ENCODE measurements around the gene PAH. TPM values are rescaled to one million over a fixed set of nuclear protein-coding genes. Genes with fewer than 3 reads are reported as not detected.

PAH gene
- total and polyA plus RNA-seq, 2 donors (not counting 3 experiments of a cell fraction or from before 2014, with no cell fraction given): not detected

GRCh38 chr12:102800565-102800964, 116.5 kb downstream of the PAH start:
- no TSS peak for BruUV-seq (replicated peaks)
- Histone ChIP-seq H3K27me3 (ENCODE audit: control insufficient read depth in 2 of 2, insufficient read depth in 2 of 2, low read length in 2 of 2) (no peaks in the 10 kb centered on the region), H2AFZ (ENCODE audit: low read depth, low read length) (no peak overlapping the region), H3K36me3 (ENCODE audit: control insufficient read depth in 2 of 2, extremely low read depth in 1 of 2, insufficient read depth in 2 of 2, low read length in 2 of 2) (no peaks in the 10 kb centered on the region), H3K9ac (replicated peaks; ENCODE audit: extremely low read depth, insufficient read depth, low read length) (no peak overlapping the region), H3K9me3 (replicated peaks; ENCODE audit: control insufficient read depth, insufficient read depth, low read length) (no peaks in the 10 kb centered on the region), H3K4me1 (ENCODE audit: control insufficient read depth, extremely low read depth, insufficient read depth, low read length) (no peaks in the 10 kb centered on the region), H3K79me2 (ENCODE audit: control insufficient read depth, insufficient read depth, low read length) (no peaks in the 10 kb centered on the region), H4K20me1 (replicated peaks; ENCODE audit: control insufficient read depth, extremely low read depth, insufficient read depth, low read length) (no peaks in the 10 kb centered on the region), H3K9me1 (replicated peaks; ENCODE audit: control insufficient read depth, extremely low read depth, insufficient read depth, low read length) (no peaks in the 10 kb centered on the region), H3K4me3 (replicated peaks in 1 of 3; ENCODE audit: insufficient read depth in 1 of 3, low read depth in 1 of 3, low read length in 3 of 3) (no peak overlapping the region), H3K27ac (ENCODE audit: insufficient read depth, low read depth, low read length) (no peak overlapping the region), H3K4me2 (ENCODE audit: insufficient read depth, low read length) (no peak overlapping the region)
- POLR2A ChIA-PET: no interaction called here
- DNase-seq (ENCODE audit: low read depth, low spot score) (no peak), FAIRE-seq (no peak)
- intact Hi-C loops (cut with micrococcal nuclease): no loop called here
- no peak for TF ChIP-seq CTCF (IDR thresholded peaks at IDR 0.05; ENCODE audit: extremely low read depth in 1 of 2, insufficient read depth in 1 of 2, low read depth in 1 of 2, low read length in 2 of 2)
- TF ChIP-seq MAX (IDR thresholded peaks at IDR 0.05; ENCODE audit: insufficient read depth, insufficient read length): no peak
- TF ChIP-seq POLR2AphosphoS5 (IDR thresholded peaks at IDR 0.05; ENCODE audit: insufficient read depth, low read depth, low read length): no peak
- TF ChIP-seq MYC (IDR thresholded peaks at IDR 0.05; ENCODE audit: low read depth, low read length): no peak
- no peak for TF ChIP-seq JUN (IDR thresholded peaks at IDR 0.05; ENCODE audit: borderline replicate concordance, insufficient read depth, insufficient read length, low read depth)
- TF ChIP-seq EZH2 (IDR thresholded peaks at IDR 0.05; ENCODE audit: borderline replicate concordance, low read depth, low read length, severe bottlenecking): no peak
- TF ChIP-seq FOS (IDR thresholded peaks at IDR 0.05; ENCODE audit: borderline replicate concordance, insufficient read depth, low read length): no peak
- TF ChIP-seq POLR2A (IDR thresholded peaks at IDR 0.05; ENCODE audit: low read depth, low read length): no peak
- no peak for TF ChIP-seq GATA2 (IDR thresholded peaks at IDR 0.05; ENCODE audit: insufficient read depth, insufficient read length, low read depth, low read length)
- CTCF ChIA-PET: no interaction called here
- dilution Hi-C loops (cut with MboI; ENCODE audit: extremely low pct_ligation_motif_present, low sequenced_read_pairs): no loop called here

Measured in endothelial cell of umbilical vein (primary cell).